Hepatocyte (in vitro differentiated cells): ENCODE data around the gene S100A7.

ENCODE experiments used
- EZH2 ChIP-seq: fragments of 200-600 bp; sonication (generic); IDR thresholded peaks from 2 replicates; pipeline ENCODE4 v1.6.1; 2016; ENCODE audit warnings: antibody characterized with exemption, mild to moderate bottlenecking, borderline replicate concordance
- EZH2phosphoT487 ChIP-seq: fragments of 200-600 bp; sonication (generic); IDR thresholded peaks from one replicate; pipeline ENCODE4 v1.6.1; 2018; ENCODE audit warnings: antibody characterized with exemption, mild to moderate bottlenecking, low read depth, moderate library complexity; ENCODE audit not compliant: unreplicated experiment, severe bottlenecking
- TF ChIP-seq, protein P1 (sequence below): fragments of 200-600 bp; sonication (generic); IDR thresholded peaks from 2 replicates; pipeline ENCODE4 v1.5.1; 2016; ENCODE audit warnings: antibody characterized with exemption, mild to moderate bottlenecking; ENCODE audit not compliant: poor library complexity

DNA sequence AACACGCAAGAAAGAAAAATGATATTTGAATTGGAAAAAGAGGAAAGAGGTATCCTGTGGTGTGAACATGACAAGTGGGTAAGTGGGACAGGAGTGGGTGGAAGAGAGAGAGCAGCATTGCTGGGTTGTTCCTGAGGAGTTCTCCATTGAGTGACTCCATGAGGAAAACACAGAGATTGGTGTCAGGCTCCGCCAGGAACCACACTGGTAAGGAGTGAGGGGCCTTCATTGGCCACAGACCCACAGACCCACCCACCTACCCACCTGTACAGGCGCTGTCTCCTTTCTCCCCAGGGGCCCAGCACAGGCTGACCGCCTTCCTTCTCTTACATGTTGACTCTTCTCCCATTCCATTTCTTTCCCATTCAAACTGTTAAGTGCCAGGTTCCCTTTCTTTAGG, 23.2 kb downstream of the S100A7 start:
- TF ChIP-seq, protein P1, sequence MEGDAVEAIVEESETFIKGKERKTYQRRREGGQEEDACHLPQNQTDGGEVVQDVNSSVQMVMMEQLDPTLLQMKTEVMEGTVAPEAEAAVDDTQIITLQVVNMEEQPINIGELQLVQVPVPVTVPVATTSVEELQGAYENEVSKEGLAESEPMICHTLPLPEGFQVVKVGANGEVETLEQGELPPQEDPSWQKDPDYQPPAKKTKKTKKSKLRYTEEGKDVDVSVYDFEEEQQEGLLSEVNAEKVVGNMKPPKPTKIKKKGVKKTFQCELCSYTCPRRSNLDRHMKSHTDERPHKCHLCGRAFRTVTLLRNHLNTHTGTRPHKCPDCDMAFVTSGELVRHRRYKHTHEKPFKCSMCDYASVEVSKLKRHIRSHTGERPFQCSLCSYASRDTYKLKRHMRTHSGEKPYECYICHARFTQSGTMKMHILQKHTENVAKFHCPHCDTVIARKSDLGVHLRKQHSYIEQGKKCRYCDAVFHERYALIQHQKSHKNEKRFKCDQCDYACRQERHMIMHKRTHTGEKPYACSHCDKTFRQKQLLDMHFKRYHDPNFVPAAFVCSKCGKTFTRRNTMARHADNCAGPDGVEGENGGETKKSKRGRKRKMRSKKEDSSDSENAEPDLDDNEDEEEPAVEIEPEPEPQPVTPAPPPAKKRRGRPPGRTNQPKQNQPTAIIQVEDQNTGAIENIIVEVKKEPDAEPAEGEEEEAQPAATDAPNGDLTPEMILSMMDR: no peak
- TF ChIP-seq EZH2: no peak
- TF ChIP-seq EZH2phosphoT487: no peak
